Pons (tissue), 1 donor: Measurements from ENCODE around the gene DDX10.
A peak's percentile ranks its signal among the peaks of the same experiment; 100 is the strongest.
"Not testable (repeated sequence)": the region's sequence is repeated elsewhere in the genome, so short reads cannot be mapped to it uniquely, and the experiment has no call there.

ENCODE experiments used
- DNase-seq: peaks from one replicate; pipeline ENCODE4 v3.0.0-alpha.2; 2016; ENCODE audit warnings: low spot score

DDX10 gene

DNA sequence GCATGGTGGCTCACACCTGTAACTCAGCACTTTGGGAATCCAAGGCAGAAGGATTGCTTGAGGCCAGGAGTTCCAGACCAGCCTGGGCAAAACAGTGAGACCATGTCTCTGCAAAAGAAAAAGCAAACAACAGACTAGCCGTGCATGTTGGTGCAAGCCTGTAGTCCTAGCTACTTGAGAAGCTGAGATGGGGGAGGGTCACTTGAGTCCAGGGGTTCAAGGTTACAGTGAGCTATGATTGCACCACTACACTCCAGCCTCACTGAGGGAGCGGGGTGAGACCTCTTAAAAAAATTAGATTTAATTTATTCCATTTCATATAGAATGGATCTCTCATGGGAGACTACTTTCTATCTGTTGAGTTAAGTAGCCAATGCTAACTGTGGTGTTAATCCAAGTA, 50.4 kb downstream of the DDX10 start:
- no peak for DNase-seq

DNA sequence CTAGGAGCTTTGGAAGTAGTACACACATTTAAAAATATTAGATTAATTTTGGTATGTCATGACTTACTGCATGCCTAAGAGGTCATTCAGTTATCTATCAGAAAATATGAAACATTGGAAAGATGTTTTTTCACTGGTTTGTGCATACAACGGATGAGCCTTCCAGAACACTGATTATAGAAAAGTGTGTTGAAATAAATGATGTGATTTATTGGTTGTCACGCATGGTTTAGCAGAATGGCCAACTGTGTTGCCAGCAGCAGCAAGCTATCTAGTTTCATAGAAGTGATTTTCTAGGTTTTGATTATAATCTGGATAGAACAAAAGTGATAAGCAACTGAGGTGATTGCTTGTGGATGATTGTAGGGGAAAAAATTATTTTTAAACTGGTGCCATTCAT, 53.6 kb downstream of the DDX10 start:
- DNase-seq: no peak

DNA sequence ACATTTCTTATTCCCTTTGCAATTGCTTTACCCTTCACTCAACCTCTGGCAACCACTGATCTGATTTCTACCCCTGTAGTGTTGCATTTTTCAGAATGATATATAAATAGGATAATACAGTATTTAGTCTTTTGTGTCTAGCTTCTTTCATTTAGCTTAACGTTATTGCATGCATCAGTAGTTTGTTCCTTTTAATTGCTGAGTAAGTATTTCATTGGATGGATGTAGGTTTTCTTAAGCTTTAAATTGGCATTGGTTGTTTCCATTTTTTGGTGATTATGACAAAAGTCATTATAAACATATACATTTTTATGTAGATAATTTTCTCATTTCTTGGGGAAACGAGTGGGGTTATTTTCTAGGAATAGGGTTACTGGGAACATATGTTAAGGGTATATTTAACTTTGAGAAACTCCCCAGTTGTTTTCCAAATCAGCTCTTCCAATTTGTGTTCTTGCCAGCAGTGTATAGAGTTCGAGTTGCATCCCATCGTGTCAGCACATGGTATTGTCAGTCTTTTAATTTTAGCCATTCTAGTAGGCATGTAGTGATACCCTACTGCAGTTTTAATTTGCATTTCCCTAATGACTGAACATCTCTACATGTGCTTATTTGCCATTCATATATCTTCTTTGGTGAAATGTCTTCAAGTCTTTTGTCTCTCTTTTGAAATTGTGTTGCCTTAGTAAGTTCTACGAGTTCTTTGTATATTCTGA, 60.3 kb downstream of the DDX10 start:
- no peak for DNase-seq

DNA sequence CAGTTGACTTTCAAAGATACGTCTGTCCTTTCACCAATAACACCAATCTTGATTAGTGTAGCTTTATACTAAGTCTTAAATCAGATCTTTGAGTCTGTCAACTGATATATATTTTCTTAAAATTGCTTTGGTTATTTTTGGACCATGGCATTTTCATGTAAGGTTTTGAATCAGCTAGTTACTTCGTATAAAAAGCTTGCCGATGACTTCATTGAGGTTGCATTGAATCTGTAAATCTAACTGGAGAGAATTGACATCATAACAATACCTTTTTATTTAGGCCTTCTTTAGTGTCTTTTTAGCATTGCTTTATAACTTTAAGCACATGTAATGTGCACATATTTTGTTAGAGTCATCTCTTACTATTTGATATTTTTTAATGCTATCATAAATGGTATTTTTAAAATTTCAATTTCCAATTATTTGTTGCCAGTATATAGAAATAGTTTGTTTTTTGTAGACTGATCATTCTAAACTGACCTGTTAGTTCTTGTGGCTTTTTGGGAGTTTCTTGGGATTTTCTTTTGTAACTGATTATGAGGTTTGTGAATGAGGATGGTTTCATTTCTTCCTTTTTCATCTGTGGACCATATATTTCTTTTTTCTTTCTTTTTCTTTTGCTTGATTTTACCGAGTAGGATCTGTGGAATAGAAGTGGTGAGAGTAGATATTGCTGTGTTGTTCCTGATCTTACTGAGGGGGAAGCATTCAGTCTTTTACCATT, 61.4 kb downstream of the DDX10 start:
- DNase-seq: no peak

- no peak for DNase-seq
Observed at GRCh38 chr11:108727665-108728064, 62.8 kb downstream of the DDX10 start.

DNA sequence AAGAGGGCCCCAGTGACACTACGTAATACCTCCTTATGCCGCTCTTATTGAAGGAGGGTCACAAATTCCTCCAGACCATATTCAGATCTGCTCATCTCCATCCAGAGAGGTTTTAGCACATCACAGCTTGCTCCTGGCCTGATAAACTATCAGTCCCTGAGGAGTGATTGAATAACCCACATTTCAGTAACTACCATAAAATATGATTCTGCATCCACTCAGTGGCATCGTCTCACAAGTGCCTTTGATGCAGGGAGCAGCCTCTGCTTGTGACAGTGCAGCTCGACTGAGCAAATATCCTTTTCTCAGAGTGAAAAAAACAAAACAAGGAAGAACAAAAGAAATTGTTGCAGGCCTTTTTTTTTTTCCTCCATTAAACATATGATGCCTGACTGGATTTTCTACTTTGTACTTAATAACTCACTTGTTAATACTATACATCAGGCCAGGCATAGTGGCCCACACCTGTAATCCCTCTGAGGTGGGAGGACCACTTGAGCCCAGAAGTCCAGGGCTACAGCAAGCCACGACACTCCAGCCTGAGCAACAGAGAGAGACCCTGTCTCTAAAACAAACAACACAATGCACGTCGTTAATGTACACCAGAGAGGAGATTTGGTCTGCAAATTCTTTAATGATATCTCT, 64.5 kb downstream of the DDX10 start:
- no peak for DNase-seq

- no peak for DNase-seq
Observed at GRCh38 chr11:108732395-108732794, 67.5 kb downstream of the DDX10 start.

DNA sequence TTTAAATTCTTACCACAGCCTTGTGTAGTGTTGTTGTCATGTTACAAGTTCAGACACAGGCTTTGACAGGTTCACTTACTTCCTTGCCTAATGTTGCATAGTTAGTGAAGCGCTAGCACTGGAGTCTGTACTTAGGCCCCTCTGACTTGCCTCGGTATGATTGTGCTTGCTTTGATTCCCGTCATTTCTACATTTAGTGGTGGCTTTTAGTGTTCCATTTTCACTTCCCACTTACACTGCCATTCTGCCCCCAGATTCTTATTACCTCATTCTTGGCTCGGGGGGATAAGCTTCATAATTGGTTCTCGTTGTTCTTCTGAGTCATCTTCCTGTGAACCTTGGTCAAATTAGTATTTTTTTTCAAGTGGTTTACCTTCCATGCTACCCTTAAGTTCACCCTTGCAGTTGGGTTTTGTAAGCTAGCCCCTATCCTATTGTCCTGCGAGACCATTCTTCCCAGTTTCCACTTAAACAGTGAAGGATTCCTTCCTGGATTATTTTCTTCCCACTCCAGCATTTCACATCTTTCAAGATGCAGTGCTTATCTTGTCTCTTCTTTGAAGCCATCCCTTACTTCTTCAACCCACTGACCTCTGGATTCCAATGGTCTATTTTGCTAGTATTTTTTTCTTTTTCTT, 68.7 kb downstream of the DDX10 start:
- DNase-seq: peak; percentile 45

- no peak for DNase-seq
Observed at GRCh38 chr11:108734283-108734682, 69.4 kb downstream of the DDX10 start.

GRCh38 chr11:108734956-108735559, 70.2 kb downstream of the DDX10 start:
- DNase-seq: peak; percentile 14

- not testable (repeated sequence) for DNase-seq
Observed at GRCh38 chr11:108740132-108740531, 75.3 kb downstream of the DDX10 start.

- no peak for DNase-seq
Observed at GRCh38 chr11:108743851-108744250, 79.0 kb downstream of the DDX10 start.

GRCh38 chr11:108748968-108749367, 84.1 kb downstream of the DDX10 start:
- no peak for DNase-seq

DNA sequence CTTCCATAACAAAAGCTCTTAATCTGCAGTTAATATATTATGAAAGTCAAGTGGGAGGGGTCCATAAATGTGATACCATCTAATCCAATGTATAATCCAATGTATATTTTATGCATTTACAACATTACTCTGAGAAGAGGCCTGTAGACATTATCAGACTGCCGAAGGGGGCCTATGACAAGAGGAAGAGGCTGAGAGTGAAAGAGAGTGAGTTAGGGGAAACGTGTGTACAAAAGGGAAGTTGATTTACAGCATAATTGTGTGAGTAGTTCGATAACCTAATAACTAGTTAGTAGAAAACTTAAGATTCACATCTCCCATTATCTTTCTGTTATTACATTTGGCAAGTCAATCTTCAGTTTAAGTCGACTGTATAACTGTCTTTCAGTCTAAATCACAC, 86.6 kb downstream of the DDX10 start:
- DNase-seq: no peak

DNA sequence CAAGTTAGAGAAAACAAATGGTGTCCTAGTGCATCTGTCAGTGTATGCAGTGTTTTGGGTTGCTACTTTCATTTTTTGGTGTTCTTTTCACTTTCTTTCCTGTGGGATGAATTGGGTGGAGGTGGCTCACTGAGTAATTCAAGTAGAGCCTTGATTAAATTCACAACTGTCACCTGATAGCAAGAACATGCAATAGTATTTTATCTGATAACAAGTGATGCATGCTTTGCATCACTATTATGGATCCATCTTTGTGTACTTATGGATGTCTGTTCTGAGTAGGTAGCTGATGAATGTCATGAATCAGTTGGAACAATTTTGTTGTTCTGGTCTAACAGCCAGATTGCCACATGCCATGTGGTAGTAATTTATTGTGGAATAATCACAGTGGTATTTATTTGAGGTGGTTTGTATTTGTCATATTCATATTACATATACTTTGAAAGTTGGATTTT, 87.5 kb downstream of the DDX10 start:
- no peak for DNase-seq

- DNase-seq: no peak
Observed at GRCh38 chr11:108754901-108755625, 90.2 kb downstream of the DDX10 start.

DNA sequence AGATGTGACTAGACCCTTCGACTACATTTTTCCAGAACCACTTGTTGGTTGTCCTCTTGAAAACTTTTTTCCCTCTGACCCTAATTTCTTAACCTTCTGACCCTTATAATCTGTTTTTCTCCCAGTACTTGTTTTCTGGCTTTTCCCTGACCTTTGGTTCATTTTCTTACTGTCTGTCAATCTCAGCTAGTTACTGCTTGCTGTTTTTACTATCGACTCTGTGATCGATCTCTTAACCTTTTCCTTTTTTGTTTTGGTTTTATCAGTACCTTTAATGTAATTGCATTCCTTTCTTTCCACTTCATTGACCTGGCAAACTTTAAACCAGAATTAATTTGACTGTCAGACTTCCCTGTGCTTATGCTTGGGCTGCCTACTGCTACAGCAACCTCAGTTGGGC, 92.8 kb downstream of the DDX10 start:
- no peak for DNase-seq

- no peak for DNase-seq
Observed at GRCh38 chr11:108758458-108758857, 93.6 kb downstream of the DDX10 start.

- no peak for DNase-seq
Observed at GRCh38 chr11:108766596-108767173, 101.8 kb downstream of the DDX10 start.

DNA sequence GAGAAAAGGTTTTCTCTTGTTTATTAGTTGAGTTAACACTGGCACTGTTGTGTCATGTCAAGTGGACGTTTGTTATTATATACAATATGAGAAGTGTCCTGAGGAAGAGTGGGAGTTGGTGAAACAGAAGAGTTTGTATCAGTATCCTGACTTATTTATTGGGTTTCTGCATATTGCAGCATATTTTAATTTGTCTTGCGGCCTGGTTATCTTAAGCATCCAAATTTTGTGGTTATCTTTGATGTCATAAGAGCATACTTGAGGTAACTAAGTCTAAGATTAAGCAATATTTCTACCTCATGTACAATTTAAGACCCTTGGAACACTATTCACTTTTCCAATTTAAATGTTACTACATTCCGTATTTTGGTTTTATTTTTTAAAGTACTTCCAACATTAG, 103.5 kb downstream of the DDX10 start:
- DNase-seq: no peak

GRCh38 chr11:108768964-108769363, 104.1 kb downstream of the DDX10 start:
- no peak for DNase-seq
